ENCODE results near the gene RNF14. TPM values are rescaled to one million over a fixed set of nuclear protein-coding genes. Genes with fewer than 3 reads are reported as not detected.

Gene RNF14
- total and polyA plus RNA-seq, 9 of the 15 experiments (the other 6 are each of a cell fraction or from before 2014, with no cell fraction given) = 36.3 to 140 (median 75.1) TPM

- TF ChIP-seq FOXO4 (CRISPR knock-in tag; IDR thresholded peaks at IDR 0.05) (no peak), NFATC3 (IDR thresholded peaks at IDR 0.05) (0 out of 2 replicates have a peak, but pooled peaks have one; percentile 67), CEBPG (CRISPR knock-in tag; IDR thresholded peaks at IDR 0.05) (no peak), CEBPG (tag; conservative IDR thresholded peaks at IDR 0.05 in 1 of 2, IDR thresholded peaks at IDR 0.05 in 1 of 2) (no peak), SMAD4 (CRISPR knock-in tag; conservative IDR thresholded peaks at IDR 0.05) (no peak), REST (IDR thresholded peaks at IDR 0.05; ENCODE audit: borderline replicate concordance) (peak; percentile 34; the same call in 1 of the 2 replicates), REST (CRISPR knock-in tag; IDR thresholded peaks at IDR 0.05; ENCODE audit: low read depth) (no peak), TFAM (CRISPR knock-in tag; conservative IDR thresholded peaks at IDR 0.05) (no peak), CREB1 (IDR thresholded peaks at IDR 0.05) (no peak), CREB1 (CRISPR knock-in tag; IDR thresholded peaks at IDR 0.05) (no peak), CBFA2T2 (conservative IDR thresholded peaks at IDR 0.05) (0 out of 2 replicates have a peak, but pooled peaks have one; percentile 15), HBP1 (CRISPR knock-in tag; IDR thresholded peaks at IDR 0.05) (no peak), ZKSCAN8 (CRISPR knock-in tag; IDR thresholded peaks at IDR 0.05) (no peak), HDAC3 (IDR thresholded peaks at IDR 0.05; ENCODE audit: borderline replicate concordance, partially characterized antibody) (no peak), RAD21 (CRISPR knock-in tag; conservative IDR thresholded peaks at IDR 0.05 in 1 of 2, IDR thresholded peaks at IDR 0.05 in 1 of 2) (peak; percentile 13 to 56; a peak in 3 of 4 replicates), SIN3B (IDR thresholded peaks at IDR 0.05; ENCODE audit: low read depth) (no peak), USF1 (CRISPR knock-in tag; IDR thresholded peaks at IDR 0.05) (no peak)
Observed at GRCh38 chr5:142014911-142015584, 46.1 kb downstream of the RNF14 start (continued).

All from K562 (cell line).